Osteocyte (in vitro differentiated cells): ENCODE data around the gene CACNA1H. TPM values are rescaled to one million over a fixed set of nuclear protein-coding genes. Genes with fewer than 3 reads are reported as not detected.

Experiments
- DNase-seq: peaks from one replicate; pipeline ENCODE4 v3.0.0; 2021; ENCODE audit warnings: mixed read lengths; ENCODE audit not compliant: unreplicated experiment; ENCODE audit errors: extremely low spot score
- H3K27ac Mint-ChIP-seq: one replicate; pipeline ENCODE4 v1.8.0; 2021; ENCODE audit warnings: mild to moderate bottlenecking, mixed read lengths; ENCODE audit not compliant: unreplicated experiment
- H3K27me3 Mint-ChIP-seq: one replicate; pipeline ENCODE4 v1.8.0; 2021; ENCODE audit warnings: mixed read lengths; ENCODE audit not compliant: unreplicated experiment
- H3K36me3 Mint-ChIP-seq: one replicate; pipeline ENCODE4 v1.8.0; 2021; ENCODE audit warnings: mixed read lengths; ENCODE audit not compliant: unreplicated experiment
- H3K4me1 Mint-ChIP-seq: one replicate; pipeline ENCODE4 v1.8.0; 2021; ENCODE audit warnings: mixed read lengths; ENCODE audit not compliant: unreplicated experiment
- H3K4me3 Mint-ChIP-seq: one replicate; pipeline ENCODE4 v1.8.0; 2021; ENCODE audit warnings: mild to moderate bottlenecking, moderate library complexity, mixed read lengths; ENCODE audit not compliant: unreplicated experiment
- H3K9me3 Mint-ChIP-seq: one replicate; pipeline ENCODE4 v1.8.0; 2021; ENCODE audit warnings: mixed read lengths; ENCODE audit not compliant: unreplicated experiment
- total RNA-seq: library from RNA; stranded (reverse); gene quantifications from 2 replicates; pipeline ENCODE4 v1.2.1, GENCODE V29; 2021
- TF ChIP-seq, protein P1 (sequence below): fragments of 200-600 bp; sonication (generic); IDR thresholded peaks from 2 replicates; pipeline ENCODE4 v1.5.0; 2021; ENCODE audit warnings: antibody characterized with exemption, mild to moderate bottlenecking, moderate library complexity

CACNA1H gene
- total RNA-seq, 1 donor from 2014 or later, result 21.2 TPM

DNA sequence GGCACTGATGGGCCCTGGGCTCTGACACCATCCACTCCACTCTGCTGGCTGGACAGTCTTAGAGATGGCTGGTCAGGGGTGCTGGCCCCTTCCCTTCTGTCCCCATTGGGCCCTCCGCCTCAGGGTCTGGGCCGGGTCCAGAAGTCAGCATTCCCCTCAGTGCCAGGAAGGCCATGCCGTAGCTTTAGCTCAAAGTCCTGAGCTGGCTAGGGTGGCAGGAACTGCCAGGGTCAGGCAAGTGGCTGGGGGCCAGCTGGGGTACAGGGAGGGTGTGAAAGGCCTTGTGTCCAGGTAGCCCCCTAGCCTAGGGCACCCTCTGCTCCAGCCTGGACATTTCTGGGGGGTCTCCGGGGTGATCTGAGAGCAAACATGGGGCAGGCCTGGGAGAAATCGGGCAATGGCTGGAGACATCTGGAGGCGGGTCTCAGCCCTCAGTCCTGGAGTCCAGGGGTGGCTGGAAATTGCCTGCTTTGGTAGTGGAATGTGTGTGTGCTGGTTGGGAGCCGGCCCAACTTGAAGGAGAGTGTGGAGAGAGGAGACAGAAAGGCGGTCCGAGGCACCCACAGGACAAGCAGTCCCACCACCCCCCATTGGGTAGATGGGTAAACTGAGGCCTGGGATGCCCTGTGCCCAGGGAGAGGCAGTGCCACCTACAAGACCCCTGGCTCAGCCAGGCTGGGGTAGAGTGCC lies 39.6 kb downstream of the CACNA1H start:
- DNase-seq, result no peak
- Mint-ChIP-seq H3K4me1 (peaks cover 3% of the 10 kb centered on the region), H3K4me3 (no peak overlapping the region), H3K27me3 (no peaks in the 10 kb centered on the region), H3K9me3 (no peaks in the 10 kb centered on the region), H3K27ac (no peak overlapping the region), H3K36me3 (no peaks in the 10 kb centered on the region)
- TF ChIP-seq, protein P1, sequence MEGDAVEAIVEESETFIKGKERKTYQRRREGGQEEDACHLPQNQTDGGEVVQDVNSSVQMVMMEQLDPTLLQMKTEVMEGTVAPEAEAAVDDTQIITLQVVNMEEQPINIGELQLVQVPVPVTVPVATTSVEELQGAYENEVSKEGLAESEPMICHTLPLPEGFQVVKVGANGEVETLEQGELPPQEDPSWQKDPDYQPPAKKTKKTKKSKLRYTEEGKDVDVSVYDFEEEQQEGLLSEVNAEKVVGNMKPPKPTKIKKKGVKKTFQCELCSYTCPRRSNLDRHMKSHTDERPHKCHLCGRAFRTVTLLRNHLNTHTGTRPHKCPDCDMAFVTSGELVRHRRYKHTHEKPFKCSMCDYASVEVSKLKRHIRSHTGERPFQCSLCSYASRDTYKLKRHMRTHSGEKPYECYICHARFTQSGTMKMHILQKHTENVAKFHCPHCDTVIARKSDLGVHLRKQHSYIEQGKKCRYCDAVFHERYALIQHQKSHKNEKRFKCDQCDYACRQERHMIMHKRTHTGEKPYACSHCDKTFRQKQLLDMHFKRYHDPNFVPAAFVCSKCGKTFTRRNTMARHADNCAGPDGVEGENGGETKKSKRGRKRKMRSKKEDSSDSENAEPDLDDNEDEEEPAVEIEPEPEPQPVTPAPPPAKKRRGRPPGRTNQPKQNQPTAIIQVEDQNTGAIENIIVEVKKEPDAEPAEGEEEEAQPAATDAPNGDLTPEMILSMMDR, result no peak

DNA sequence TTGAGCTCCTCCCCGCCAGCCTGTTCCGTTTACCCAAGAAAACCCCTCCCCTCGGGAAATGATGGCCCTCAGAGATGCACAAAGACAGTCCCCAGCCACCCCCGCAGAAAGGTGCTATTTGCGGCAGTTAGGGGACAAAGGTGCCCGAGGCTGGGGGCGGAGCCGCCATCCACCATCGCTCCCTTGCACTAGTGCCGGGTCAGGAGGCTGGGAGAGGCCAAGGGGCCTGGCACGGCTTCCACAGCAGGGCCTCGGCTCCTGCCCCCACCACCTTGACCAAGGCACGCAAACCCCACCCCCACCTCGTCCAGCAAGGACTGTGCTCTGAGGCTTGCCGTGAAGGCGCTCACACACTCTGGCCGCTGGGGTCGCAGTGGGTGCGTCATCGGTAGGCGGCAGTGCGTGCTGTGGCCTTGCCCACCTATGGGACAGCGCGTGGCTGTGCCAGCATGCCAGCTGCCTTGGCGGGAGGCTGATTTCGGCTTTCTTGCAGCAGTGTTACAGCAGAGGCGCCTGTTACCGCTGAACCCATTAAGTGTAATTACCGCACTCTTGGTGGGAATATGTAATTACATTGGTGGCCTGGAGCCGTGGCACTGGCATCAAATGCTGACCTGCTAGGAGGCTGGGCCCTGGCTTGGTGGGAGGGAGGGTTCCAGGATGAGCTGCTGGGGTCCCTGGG lies 40.4 kb downstream of the CACNA1H start:
- Mint-ChIP-seq H3K36me3 (no peaks in the 10 kb centered on the region), H3K4me1 (no peaks in the 10 kb centered on the region), H3K27me3 (no peaks in the 10 kb centered on the region), H3K9me3 (no peaks in the 10 kb centered on the region), H3K27ac (no peak overlapping the region), H3K4me3 (no peak overlapping the region)
- TF ChIP-seq, protein P1, result no peak
- DNase-seq, result no peak

DNA sequence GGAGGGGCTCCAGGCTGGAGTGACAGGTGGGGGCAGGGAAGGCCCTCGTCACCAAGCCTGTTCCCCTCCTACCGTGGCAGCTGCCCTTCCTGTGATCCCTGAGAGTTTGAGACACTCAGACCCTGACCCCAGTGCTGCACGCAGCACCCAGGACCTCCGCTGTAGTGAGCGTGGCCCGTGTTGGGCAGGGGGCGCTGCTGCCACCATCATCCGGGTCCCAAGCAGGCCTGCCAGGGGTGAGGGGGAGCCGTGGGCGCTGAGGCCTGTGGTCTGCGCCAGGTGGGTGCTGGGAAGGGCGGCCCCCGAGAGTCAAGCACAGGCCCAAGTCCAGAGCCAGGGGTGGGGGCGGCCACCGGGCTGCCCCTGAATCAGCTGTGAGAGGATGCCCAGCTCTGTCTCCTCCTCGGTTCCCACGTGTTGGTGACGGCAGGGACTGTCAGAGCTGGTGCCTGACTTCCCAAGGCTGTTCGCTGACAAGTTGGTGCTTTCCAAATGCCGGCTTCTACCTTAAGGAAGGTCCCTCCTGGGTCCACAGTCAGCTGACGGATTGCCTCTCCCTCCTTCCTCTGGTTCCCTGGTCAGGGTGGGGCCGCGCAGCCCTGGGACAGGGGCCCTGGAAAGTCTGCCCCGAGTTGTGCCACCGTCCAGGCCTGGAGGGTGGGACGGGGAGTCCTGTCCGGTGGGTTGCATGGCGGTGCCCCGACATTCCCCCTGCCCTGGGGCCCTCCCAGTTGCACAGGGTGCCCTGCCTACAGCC lies 41.1 kb downstream of the CACNA1H start:
- Mint-ChIP-seq H3K4me1 (no peaks in the 10 kb centered on the region), H3K27me3 (no peaks in the 10 kb centered on the region), H3K9me3 (no peaks in the 10 kb centered on the region), H3K27ac (no peak overlapping the region), H3K4me3 (no peak overlapping the region), H3K36me3 (no peaks in the 10 kb centered on the region)
- TF ChIP-seq, protein P1, result no peak
- DNase-seq, result no peak

DNA sequence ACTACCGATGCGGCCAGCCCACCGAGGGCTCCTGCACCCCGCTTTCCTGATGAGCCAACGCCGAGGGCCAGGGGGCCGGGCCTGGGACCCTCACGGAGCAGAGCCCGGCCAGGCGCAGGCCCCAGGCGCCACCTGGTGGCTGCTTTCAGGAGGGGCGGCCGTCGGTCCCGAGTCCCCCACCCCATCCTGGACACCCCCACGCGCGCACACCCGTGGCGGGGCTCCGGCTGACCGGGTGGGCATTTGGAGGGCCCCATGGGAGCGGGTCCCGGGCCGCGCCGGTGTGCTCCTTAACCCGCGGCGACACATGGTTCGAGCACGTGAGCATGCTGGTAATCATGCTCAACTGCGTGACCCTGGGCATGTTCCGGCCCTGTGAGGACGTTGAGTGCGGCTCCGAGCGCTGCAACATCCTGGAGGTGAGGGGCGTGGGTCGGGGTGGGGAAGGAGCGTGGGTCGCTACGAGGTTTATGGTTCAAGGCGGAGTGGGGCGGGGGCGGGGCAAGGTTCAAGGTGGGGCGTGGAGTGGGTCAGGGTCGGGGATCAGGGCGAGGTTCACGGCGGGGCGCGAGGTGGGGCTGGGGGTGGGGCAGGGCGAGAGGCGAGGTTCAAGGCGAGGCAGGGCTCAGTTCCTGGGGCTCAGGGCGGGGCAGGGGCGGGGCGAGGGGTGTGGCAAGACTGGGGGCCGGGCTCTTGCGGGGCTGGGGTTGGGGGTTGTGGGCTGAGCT lies 41.9 kb downstream of the CACNA1H start:
- Mint-ChIP-seq H3K9me3 (no peaks in the 10 kb centered on the region), H3K36me3 (no peaks in the 10 kb centered on the region), H3K27ac (no peak overlapping the region), H3K27me3 (no peaks in the 10 kb centered on the region), H3K4me3 (no peak overlapping the region), H3K4me1 (no peaks in the 10 kb centered on the region)
- DNase-seq, result no peak
- TF ChIP-seq, protein P1, result peak; percentile 95

DNA sequence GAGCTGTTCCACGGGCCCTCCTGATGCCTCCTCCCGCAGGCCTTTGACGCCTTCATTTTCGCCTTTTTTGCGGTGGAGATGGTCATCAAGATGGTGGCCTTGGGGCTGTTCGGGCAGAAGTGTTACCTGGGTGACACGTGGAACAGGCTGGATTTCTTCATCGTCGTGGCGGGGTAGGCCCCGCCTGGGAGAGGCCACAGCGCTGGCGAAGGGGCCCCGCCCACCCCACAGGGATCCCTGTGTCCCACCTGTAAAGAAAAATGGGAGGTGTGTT lies 42.4 kb downstream of the CACNA1H start:
- no peaks in the 10 kb centered on the region for H3K9me3 Mint-ChIP-seq
- H3K27ac Mint-ChIP-seq, result no peak overlapping the region
- TF ChIP-seq, protein P1, result no peak
- no peaks in the 10 kb centered on the region for H3K4me1 Mint-ChIP-seq
- H3K27me3 Mint-ChIP-seq, result no peaks in the 10 kb centered on the region
- DNase-seq, result no peak
- no peaks in the 10 kb centered on the region for H3K36me3 Mint-ChIP-seq
- H3K4me3 Mint-ChIP-seq, result no peak overlapping the region
